Measurements from ENCODE around the gene NOM1. TPM values are rescaled to one million over a fixed set of nuclear protein-coding genes. Genes with fewer than 3 reads are reported as not detected.
A peak's percentile ranks its signal among the peaks of the same experiment; 100 is the strongest.
"Not testable (repeated sequence)": the region's sequence is repeated elsewhere in the genome, so short reads cannot be mapped to it uniquely, and the experiment has no call there.

The NOM1 gene, protein sequence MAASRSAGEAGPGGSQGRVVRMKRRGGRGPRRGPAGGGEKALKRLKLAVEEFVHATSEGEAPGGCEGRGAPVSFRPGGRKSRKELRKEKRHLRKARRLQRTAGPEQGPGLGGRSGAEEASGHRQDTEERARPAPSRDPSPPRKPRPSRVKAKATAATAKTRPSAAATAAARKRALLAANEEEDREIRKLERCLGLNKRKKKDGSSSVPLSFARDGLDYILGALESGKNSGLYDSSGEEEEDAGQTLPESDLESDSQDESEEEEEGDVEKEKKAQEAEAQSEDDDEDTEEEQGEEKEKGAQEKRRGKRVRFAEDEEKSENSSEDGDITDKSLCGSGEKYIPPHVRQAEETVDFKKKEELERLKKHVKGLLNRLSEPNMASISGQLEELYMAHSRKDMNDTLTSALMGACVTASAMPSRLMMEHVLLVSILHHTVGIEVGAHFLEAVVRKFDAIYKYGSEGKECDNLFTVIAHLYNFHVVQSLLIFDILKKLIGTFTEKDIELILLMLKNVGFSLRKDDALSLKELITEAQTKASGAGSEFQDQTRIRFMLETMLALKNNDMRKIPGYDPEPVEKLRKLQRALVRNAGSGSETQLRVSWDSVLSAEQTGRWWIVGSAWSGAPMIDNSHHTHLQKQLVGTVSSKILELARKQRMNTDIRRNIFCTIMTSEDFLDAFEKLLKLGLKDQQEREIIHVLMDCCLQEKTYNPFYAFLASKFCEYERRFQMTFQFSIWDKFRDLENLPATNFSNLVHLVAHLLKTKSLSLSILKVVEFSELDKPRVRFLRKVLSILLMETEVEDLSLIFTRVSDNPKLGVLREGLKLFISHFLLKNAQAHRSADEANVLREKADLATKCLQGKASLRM
- 11.6 and 17.1 TPM in 2 replicates for total RNA-seq

DNA sequence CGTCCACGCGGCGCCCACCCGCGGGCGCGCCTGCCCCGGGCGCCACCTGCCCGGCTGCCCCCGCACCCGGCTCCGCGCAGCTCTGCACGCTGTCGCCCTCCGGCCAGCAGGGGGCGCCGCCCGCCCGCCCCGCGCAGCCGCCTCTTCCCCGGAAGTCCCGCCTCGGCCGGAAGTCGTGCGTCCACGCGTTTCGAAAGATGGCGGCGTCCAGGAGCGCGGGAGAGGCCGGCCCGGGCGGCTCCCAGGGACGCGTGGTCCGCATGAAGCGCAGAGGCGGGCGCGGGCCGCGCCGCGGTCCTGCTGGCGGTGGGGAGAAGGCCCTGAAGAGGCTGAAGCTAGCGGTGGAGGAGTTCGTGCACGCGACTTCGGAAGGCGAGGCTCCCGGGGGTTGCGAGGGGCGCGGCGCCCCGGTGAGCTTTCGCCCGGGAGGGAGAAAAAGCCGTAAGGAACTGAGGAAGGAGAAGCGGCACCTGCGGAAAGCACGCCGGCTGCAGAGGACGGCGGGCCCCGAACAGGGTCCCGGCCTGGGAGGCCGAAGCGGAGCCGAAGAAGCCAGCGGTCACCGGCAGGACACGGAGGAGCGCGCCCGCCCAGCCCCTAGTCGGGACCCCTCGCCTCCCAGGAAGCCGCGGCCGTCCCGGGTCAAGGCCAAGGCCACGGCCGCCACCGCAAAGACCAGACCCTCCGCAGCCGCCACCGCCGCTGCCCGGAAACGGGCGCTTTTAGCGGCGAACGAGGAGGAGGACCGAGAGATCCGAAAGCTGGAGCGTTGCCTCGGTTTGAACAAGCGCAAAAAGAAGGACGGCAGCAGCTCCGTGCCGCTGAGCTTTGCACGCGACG, at the start of gene NOM1:
Gene NOM1 (plus strand): TSS at position 172 of the 840 bp plus-strand sequence. CDS start 26 bp downstream, at position 198.
- Histone ChIP-seq H2AFZ (ENCODE audit: low read length) (peak within 1 kb of the TSS; percentile 78), H3K4me1 (ENCODE audit: insufficient read depth, low read length) (peaks cover 13% of the 10 kb centered on the region), H3K36me3 (ENCODE audit: insufficient read depth, low read length) (peaks cover 23% of the 10 kb centered on the region), H3K79me2 (ENCODE audit: insufficient read depth, low read length) (peaks cover 51% of the 10 kb centered on the region), H3K9me3 (ENCODE audit: low read depth, low read length) (no peaks in the 10 kb centered on the region), H3K4me3 (ENCODE audit: insufficient read depth, low read length) (peak within 1 kb of the TSS; percentile 95), H3K27me3 (ENCODE audit: insufficient read depth, low read length) (peaks cover 4% of the 10 kb centered on the region), H3K4me2 (ENCODE audit: insufficient read depth, low read length) (peak within 1 kb of the TSS; percentile 98), H4K20me1 (ENCODE audit: insufficient read depth, low read length) (peaks cover 12% of the 10 kb centered on the region), H3K27ac (ENCODE audit: low read depth, low read length) (peak within 1 kb of the TSS; percentile 83)
- TF ChIP-seq CTCF (IDR thresholded peaks at IDR 0.05; ENCODE audit: extremely low read depth, low read depth, low read length): peak; percentile 43
- DNase-seq (ENCODE audit: insufficient read length, low spot score, missing footprints): peak; percentile 99

DNA sequence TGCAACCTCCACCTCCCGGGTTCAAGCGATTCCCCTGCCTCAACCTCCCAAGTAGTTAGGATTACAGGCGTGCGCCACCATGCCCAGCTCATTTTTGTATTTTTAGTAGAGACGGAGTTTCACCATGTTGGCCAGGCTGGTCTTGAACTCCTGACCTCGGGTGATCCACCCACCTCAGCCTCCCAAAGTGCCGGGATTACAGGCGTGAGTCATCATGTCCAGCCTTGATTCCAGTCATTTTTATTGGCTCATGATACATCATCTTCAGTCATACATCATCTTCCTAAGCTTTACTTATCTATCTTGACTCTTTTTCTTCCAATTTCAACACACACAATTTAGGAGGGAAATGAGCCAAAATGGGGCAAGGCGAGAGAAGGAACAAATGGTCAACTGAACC, 49.4 kb upstream of the NOM1 start:
- H3K79me2 ChIP-seq (ENCODE audit: insufficient read depth, low read length); H3K9me3 ChIP-seq (ENCODE audit: low read depth, low read length); H3K4me3 ChIP-seq (ENCODE audit: insufficient read depth, low read length); H3K4me1 ChIP-seq (ENCODE audit: insufficient read depth, low read length); H3K4me2 ChIP-seq (ENCODE audit: insufficient read depth, low read length); H3K27ac ChIP-seq (ENCODE audit: low read depth, low read length); H4K20me1 ChIP-seq (ENCODE audit: insufficient read depth, low read length); H3K27me3 ChIP-seq (ENCODE audit: insufficient read depth, low read length); H3K36me3 ChIP-seq (ENCODE audit: insufficient read depth, low read length); DNase-seq (ENCODE audit: insufficient read length, low spot score, missing footprints); H2AFZ ChIP-seq (ENCODE audit: low read length): not testable (repeated sequence)

GRCh38 chr7:156903232-156903909, 46.1 kb upstream of the NOM1 start:
- no peak for TF ChIP-seq CTCF (IDR thresholded peaks at IDR 0.05; ENCODE audit: extremely low read depth, low read depth, low read length)
- Histone ChIP-seq H3K79me2 (ENCODE audit: insufficient read depth, low read length) (no peaks in the 10 kb centered on the region), H3K4me2 (ENCODE audit: insufficient read depth, low read length) (peak overlapping the region; percentile 23), H2AFZ (ENCODE audit: low read length) (no peak overlapping the region), H4K20me1 (ENCODE audit: insufficient read depth, low read length) (no peaks in the 10 kb centered on the region), H3K36me3 (ENCODE audit: insufficient read depth, low read length) (no peaks in the 10 kb centered on the region), H3K27ac (ENCODE audit: low read depth, low read length) (no peak overlapping the region), H3K9me3 (ENCODE audit: low read depth, low read length) (no peaks in the 10 kb centered on the region), H3K27me3 (ENCODE audit: insufficient read depth, low read length) (no peaks in the 10 kb centered on the region), H3K4me3 (ENCODE audit: insufficient read depth, low read length) (no peak overlapping the region), H3K4me1 (ENCODE audit: insufficient read depth, low read length) (peaks cover 7% of the 10 kb centered on the region)
- DNase-seq (ENCODE audit: insufficient read length, low spot score, missing footprints): peak; percentile 71

DNA sequence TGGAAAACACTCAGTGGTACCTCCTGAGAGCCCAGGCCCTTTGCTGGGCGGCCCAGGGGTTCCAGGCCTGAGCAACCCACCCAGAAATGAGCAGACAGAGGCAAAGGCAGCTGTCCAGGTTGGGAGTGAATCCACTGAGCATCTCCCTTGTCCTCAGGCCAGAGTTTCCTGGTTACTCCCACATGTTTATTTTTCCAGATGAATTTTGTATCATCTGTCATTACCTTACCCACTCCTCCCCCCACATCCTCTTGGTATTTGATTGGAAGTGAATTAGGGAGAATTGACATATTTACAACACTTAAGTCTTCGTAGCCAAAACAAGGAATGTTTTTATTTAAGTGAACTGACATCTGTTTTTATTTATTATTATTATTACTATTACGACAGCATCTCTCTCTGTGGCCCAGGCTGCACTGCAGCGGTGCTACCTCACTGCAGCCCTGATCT, 43.3 kb upstream of the NOM1 start:
- no peaks in the 10 kb centered on the region for H3K79me2 ChIP-seq (ENCODE audit: insufficient read depth, low read length)
- H3K4me3 ChIP-seq (ENCODE audit: insufficient read depth, low read length): no peak overlapping the region
- no peaks in the 10 kb centered on the region for H4K20me1 ChIP-seq (ENCODE audit: insufficient read depth, low read length)
- no peak overlapping the region for H3K4me2 ChIP-seq (ENCODE audit: insufficient read depth, low read length)
- no peaks in the 10 kb centered on the region for H3K4me1 ChIP-seq (ENCODE audit: insufficient read depth, low read length)
- no peaks in the 10 kb centered on the region for H3K36me3 ChIP-seq (ENCODE audit: insufficient read depth, low read length)
- no peaks in the 10 kb centered on the region for H3K9me3 ChIP-seq (ENCODE audit: low read depth, low read length)
- no peak for DNase-seq (ENCODE audit: insufficient read length, low spot score, missing footprints)
- no peak overlapping the region for H3K27ac ChIP-seq (ENCODE audit: low read depth, low read length)
- no peak for TF ChIP-seq CTCF (IDR thresholded peaks at IDR 0.05; ENCODE audit: extremely low read depth, low read depth, low read length)
- no peaks in the 10 kb centered on the region for H3K27me3 ChIP-seq (ENCODE audit: insufficient read depth, low read length)
- no peak overlapping the region for H2AFZ ChIP-seq (ENCODE audit: low read length)
